Cardiac muscle cell (in vitro differentiated cells and primary cell): ENCODE data around the gene CDH4. TPM values are rescaled to one million over a fixed set of nuclear protein-coding genes. Genes with fewer than 3 reads are reported as not detected.

Source experiments
- DNase-seq, 2 donors: peaks; one replicate each; pipeline versions ENCODE4 v3.0.0 to v3.0.0-alpha.2; 2010 to 2017; ENCODE audit warnings: low read depth in 1 of 2, low spot score in 1 of 2
- H3K27ac ChIP-seq: fragments of 200-600 bp; sonication (generic); 2 replicates; pipeline ENCODE4 v1.5.1; 2016
- H3K27me3 ChIP-seq: fragments of 200-600 bp; sonication (generic); 2 replicates; pipeline ENCODE4 v1.6.0; 2016; ENCODE audit warnings: control low read depth
- H3K36me3 ChIP-seq: fragments of 200-600 bp; sonication (generic); 2 replicates; pipeline ENCODE4 v1.5.1; 2016; ENCODE audit warnings: control low read depth
- H3K4me1 ChIP-seq: fragments of 200-600 bp; sonication (generic); 2 replicates; pipeline ENCODE4 v1.8.1; 2017; ENCODE audit warnings: low read depth, mild to moderate bottlenecking, mixed run types
- H3K4me3 ChIP-seq: fragments of 200-600 bp; sonication (generic); 2 replicates; pipeline ENCODE4 v1.5.1; 2016; ENCODE audit warnings: mild to moderate bottlenecking
- H3K9me3 ChIP-seq: fragments of 200-600 bp; sonication (generic); 2 replicates; pipeline ENCODE4 v1.5.1; 2017; ENCODE audit warnings: low read depth, mild to moderate bottlenecking, control low read depth
- polyA plus RNA-seq: library from polyadenylated mRNA; unstranded; fragments of >200 nt; fragmentation: Nextera tagmentation; extraction: Ambion mirVana; gene quantifications from 2 replicates; pipeline ENCODE4 v1.2.1, GENCODE V29; 2016
- total RNA-seq: library from RNA; depleted of rRNA; stranded (reverse); fragments of >200 nt; gene quantifications from 2 replicates; pipeline ENCODE4 v1.2.3, GENCODE V29; 2016
- TF ChIP-seq, protein P1 (sequence below): IDR thresholded peaks from 2 replicates; pipeline ENCODE4 v1.5.1; 2012; ENCODE audit warnings: low read depth, mild to moderate bottlenecking, low read length

CDH4 gene
- total and polyA plus RNA-seq, 2 experiments from 2014 or later, result 0.43 to 0.80 TPM

DNA sequence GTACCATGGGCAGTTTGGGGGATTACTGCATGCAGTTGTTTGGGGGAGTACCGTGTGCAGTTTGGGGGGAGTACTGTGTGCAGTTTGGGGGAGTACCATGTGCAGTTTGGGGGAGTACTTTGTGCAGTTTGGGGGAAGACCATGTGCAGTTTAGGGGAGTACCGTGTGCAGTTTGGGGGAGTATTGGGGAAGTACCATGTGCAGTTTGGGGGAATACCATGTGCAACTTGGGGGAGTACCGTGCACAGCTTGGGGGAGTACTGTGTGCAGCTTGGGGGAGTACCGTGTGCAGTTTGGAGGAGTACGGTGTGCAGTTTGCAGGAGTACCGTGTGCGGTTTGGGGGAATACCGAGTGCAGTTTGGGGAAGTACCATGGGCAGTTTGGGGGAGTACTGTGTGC lies 22.3 kb downstream of the CDH4 start:
- no peak overlapping the region for H3K4me3 ChIP-seq
- H3K4me1 ChIP-seq, result no peaks in the 10 kb centered on the region
- H3K9me3 ChIP-seq, result no peaks in the 10 kb centered on the region
- H3K27me3 ChIP-seq, result no peaks in the 10 kb centered on the region
- H3K36me3 ChIP-seq, result no peaks in the 10 kb centered on the region
- DNase-seq, result no peak
- no peak overlapping the region for H3K27ac ChIP-seq
- TF ChIP-seq, protein P1, sequence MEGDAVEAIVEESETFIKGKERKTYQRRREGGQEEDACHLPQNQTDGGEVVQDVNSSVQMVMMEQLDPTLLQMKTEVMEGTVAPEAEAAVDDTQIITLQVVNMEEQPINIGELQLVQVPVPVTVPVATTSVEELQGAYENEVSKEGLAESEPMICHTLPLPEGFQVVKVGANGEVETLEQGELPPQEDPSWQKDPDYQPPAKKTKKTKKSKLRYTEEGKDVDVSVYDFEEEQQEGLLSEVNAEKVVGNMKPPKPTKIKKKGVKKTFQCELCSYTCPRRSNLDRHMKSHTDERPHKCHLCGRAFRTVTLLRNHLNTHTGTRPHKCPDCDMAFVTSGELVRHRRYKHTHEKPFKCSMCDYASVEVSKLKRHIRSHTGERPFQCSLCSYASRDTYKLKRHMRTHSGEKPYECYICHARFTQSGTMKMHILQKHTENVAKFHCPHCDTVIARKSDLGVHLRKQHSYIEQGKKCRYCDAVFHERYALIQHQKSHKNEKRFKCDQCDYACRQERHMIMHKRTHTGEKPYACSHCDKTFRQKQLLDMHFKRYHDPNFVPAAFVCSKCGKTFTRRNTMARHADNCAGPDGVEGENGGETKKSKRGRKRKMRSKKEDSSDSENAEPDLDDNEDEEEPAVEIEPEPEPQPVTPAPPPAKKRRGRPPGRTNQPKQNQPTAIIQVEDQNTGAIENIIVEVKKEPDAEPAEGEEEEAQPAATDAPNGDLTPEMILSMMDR, result no peak

DNA sequence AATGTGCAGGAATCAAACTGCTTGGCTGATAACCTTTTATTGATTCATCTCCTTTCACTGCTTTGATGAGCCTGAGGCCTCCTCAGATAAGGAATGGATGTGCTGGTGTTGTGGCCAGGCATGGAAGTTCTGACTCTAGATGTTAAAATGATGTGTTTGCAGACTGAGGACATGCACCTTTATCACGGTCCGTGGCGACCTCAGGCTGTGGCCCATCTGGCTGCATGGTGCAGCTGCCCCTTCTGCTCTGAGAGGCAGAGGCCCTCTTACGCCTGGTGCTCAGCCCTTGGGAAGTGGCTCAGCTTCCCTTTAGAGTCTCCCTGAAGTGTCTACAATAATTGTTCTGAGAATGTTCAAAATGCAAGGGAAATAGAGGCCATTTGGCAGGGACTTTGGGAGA lies 26.2 kb downstream of the CDH4 start:
- Histone ChIP-seq H3K36me3 (no peaks in the 10 kb centered on the region), H3K9me3 (no peaks in the 10 kb centered on the region), H3K4me1 (no peaks in the 10 kb centered on the region), H3K27me3 (no peaks in the 10 kb centered on the region), H3K4me3 (no peak overlapping the region), H3K27ac (no peak overlapping the region)
- no peak for DNase-seq
- TF ChIP-seq, protein P1, result no peak

DNA sequence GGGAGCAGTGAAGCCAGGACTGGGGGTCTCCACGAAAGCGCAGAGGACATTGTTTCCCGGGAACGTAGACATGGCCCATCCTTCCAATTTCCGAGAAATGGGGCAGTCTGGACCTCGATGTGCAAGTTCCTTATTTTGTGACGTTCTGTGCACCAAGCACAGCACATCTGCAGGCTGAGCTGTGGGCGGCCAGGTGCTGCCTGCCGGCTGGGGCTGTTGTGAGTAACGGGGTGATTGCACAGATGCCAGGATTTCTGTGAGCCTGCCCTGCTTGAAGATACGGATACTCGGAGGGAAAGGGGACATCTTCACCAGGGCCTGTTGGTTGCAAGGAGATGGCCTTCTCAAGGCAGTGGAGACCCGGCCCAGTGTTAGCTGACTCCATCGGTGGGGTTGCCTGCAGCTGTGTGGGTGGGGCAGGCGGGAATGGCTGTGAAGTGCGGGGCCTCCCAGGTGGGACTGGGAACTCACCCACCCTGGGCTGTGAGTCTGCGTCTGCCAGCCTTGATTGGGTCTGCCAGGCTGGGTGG lies 27.6 kb downstream of the CDH4 start:
- DNase-seq, result no peak

DNA sequence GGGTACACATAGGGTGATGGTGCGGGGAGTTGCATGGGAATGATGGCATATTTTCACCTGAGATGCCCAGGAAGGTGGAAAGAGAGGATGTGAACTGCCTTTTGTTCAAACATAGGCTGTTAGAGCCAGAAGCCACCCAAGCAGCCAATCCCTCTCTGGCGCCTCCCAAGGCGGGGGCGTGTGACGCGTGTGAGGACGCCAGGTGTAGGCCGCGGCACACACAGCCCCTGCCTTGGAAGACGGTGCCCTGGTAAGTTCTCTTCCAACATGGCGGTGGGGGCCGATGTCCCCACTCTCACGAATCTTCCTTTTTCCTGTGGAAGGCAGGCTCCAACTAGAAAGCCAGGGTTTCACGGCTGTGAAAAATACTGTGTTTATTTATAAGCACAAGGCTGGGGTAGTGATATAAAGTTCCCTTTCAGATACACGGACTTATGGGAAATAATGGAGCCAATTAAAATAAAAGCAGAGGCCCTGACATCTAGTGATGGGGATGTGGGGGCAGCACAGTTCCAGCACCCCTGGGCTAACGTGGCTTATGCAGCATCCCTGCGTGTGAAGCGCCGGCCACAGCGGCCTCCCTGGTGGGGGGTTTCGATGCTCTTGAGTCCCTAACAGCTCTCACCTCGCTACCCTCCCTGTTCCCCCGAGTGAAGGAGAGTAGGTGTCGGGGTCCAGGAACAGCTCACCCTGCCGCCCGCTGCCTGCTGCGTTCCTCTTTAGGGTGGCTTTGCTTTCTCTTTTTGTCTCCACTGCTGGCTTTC lies 28.3 kb downstream of the CDH4 start:
- Histone ChIP-seq H3K27ac (no peak overlapping the region), H3K36me3 (no peaks in the 10 kb centered on the region), H3K9me3 (no peaks in the 10 kb centered on the region), H3K27me3 (no peaks in the 10 kb centered on the region), H3K4me1 (no peaks in the 10 kb centered on the region), H3K4me3 (no peak overlapping the region)
- TF ChIP-seq, protein P1, result no peak
- no peak for DNase-seq

More for the DNA sequence above, 27.6 kb downstream of the CDH4 start:
- no peaks in the 10 kb centered on the region for H3K4me1 ChIP-seq
- H3K9me3 ChIP-seq, result no peaks in the 10 kb centered on the region
- H3K4me3 ChIP-seq, result no peak overlapping the region
- H3K36me3 ChIP-seq, result no peaks in the 10 kb centered on the region
- TF ChIP-seq, protein P1, result no peak
- H3K27me3 ChIP-seq, result no peaks in the 10 kb centered on the region
- no peak overlapping the region for H3K27ac ChIP-seq

DNA sequence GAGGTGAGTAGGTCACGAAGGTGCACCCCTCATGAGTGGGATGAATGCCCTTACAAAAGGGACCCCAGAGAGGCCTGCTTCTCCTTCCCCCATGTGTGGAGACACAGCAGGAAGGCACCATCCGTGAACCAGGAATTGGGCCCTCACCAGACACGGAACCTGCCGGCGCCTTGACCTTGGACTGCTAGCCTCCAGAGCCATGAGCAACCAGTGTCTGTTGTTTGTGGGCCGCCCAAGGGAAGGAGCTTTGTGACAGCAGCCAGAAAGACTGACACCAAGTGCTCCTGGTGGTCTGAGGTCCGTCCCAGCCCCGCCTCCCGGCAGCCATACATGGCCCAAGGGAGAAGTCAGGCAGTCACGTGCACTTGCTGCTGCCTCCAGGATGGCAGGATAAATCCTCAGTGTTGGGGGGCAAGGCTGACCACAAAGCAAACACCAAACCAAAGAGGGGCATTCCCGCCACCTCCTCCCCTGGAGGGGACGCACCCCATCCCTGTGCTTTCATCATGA lies 29.3 kb downstream of the CDH4 start:
- TF ChIP-seq, protein P1, result no peak
- no peak for DNase-seq
- H3K36me3 ChIP-seq, result no peaks in the 10 kb centered on the region
- H3K4me1 ChIP-seq, result no peaks in the 10 kb centered on the region
- no peaks in the 10 kb centered on the region for H3K27me3 ChIP-seq
- H3K9me3 ChIP-seq, result no peaks in the 10 kb centered on the region
- H3K27ac ChIP-seq, result no peak overlapping the region
- no peak overlapping the region for H3K4me3 ChIP-seq
